Measurements from ENCODE around the gene UBE2R2.

Gene UBE2R2

DNA sequence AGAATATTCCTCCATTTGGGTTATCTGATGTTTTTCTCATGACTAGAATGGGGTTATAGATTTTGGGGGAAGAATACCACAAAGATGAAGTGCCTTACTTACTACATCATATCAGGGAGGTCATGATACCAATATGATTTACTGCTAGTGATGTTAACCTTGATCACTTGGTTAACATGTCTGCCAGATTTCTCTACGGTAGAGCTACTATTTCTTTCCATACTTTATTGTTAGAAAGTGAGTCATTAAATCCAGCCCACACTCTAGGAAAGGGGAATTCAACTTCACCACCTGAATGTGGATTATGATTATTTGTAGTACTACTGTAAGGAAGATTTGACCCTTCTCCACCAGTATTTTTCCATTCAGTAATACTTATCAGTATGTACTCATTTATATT, 64.7 kb downstream of the UBE2R2 start:
- no peak overlapping the region for H3K27ac ChIP-seq (ENCODE audit: low read depth, low read length)
- H3K36me3 ChIP-seq (ENCODE audit: control insufficient read depth, insufficient read depth, low read length), result no peaks in the 10 kb centered on the region
- H3K4me3 ChIP-seq (ENCODE audit: low read length), result no peak overlapping the region
- H3K9ac ChIP-seq (ENCODE audit: low read length), result no peak overlapping the region
- H3K27me3 ChIP-seq (ENCODE audit: control insufficient read depth, insufficient read depth, low read length), result no peaks in the 10 kb centered on the region
- peaks cover 7% of the 10 kb centered on the region for H3K4me1 ChIP-seq (ENCODE audit: control insufficient read depth, insufficient read depth, low read length)

DNA sequence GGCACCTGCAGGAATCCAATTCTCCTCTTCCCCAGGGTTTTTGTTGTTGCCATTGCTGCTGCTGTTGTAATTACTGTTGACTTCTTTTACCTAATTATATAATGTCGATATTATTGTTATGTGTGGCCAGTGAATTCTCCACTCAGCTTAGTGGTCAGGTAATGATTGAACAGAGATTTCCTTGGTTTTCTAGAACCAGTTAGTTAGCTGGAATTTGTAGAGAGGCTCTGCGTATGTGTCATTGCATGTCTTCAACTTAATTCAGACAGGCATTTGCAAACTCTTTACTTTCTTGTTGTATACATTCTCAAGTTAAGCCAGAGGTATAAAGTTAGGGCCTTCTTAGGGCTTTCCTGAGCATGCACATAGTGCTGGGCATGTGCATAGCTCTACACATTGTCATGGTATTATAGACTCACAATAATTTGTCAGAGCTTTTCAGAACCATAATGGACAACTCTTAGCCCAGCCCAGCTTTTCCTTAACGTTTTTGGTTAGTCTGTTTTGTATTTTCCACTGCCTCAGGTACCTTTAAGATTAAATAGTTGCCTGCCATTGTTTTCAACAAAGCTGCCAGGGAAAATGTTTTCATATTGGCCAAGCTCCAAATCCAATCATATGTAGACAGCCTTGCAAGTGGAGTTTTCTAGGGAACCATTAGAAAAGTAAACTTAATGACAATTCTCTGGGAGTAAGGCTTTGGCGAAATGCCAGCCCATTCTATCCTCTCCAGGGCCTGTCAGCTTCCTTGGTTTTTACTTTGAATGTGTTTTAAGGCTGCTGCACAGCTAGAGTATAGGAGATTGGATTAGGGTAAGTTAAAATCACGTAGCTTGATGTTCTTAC, 68.1 kb downstream of the UBE2R2 start:
- H3K4me1 ChIP-seq (ENCODE audit: control insufficient read depth, insufficient read depth, low read length), result peaks cover 7% of the 10 kb centered on the region
- H3K27ac ChIP-seq (ENCODE audit: low read depth, low read length), result no peak overlapping the region
- H3K27me3 ChIP-seq (ENCODE audit: control insufficient read depth, insufficient read depth, low read length), result no peaks in the 10 kb centered on the region
- no peaks in the 10 kb centered on the region for H3K36me3 ChIP-seq (ENCODE audit: control insufficient read depth, insufficient read depth, low read length)
- no peak overlapping the region for H3K9ac ChIP-seq (ENCODE audit: low read length)
- H3K4me3 ChIP-seq (ENCODE audit: low read length), result no peak overlapping the region

DNA sequence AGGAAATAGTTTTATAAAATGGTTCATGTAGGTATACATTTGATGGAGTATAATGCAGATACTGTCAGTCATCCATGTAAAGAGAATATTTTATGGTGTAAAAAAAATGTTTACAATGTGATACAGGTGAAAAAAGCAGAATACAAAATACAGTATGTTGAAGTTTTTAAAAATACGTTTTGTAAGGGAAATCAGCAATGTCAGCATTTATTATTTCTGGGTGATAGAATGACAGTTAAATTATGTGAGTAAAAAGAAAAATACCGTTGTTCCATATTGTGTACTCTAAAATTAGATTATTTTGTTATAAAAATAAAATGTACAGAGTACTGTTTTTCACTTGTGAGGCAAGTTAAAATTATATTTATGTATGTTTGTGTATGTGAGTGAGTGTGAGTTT, 69.0 kb downstream of the UBE2R2 start:
- Histone ChIP-seq H3K9ac (ENCODE audit: low read length) (no peak overlapping the region), H3K4me3 (ENCODE audit: low read length) (no peak overlapping the region), H3K4me1 (ENCODE audit: control insufficient read depth, insufficient read depth, low read length) (peaks cover 7% of the 10 kb centered on the region), H3K36me3 (ENCODE audit: control insufficient read depth, insufficient read depth, low read length) (no peaks in the 10 kb centered on the region), H3K27me3 (ENCODE audit: control insufficient read depth, insufficient read depth, low read length) (no peaks in the 10 kb centered on the region), H3K27ac (ENCODE audit: low read depth, low read length) (no peak overlapping the region)

DNA sequence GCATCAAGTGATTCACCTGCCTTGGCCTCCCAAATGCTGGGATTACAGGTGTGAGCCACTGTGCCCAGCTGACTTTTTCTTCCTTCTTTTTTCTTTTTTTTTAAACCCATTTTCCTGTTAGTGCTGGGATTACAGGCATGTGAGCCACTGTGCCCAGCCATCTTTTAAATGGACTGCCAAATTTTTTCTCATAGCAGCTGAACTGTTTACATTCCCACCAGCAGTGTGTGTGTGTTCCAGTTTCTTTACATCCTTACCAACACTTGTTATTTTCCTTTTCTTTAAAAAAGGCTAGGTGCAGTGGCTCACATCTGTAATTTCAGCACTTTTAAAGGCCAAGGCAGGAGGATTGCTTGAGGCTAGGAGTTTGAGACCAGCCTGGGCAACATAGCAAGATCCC, 76.9 kb downstream of the UBE2R2 start:
- no peak overlapping the region for H3K4me3 ChIP-seq (ENCODE audit: low read length)

DNA sequence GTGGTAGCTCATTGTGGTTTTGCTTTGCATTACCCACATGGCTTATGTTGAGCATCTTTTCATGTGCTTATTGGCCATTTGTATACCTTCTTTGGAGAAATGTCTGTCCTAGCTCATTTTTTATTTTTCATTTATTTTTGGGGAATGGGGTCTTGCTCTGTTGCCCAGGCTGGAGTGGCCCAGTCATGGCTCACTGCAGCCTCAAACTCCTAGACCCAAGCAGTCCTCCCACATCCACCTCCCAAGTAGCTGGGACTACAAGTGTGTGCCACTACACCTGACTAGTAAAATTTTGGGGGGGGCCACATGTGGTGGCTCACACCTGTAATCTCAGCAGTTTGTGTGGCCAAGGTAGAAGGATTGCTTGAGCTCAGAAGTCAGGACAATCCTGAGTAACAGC, 77.4 kb downstream of the UBE2R2 start:
- Histone ChIP-seq H3K4me3 (ENCODE audit: low read length) (no peak overlapping the region), H3K27me3 (ENCODE audit: control insufficient read depth, insufficient read depth, low read length) (no peaks in the 10 kb centered on the region), H3K27ac (ENCODE audit: low read depth, low read length) (no peak overlapping the region), H3K4me1 (ENCODE audit: control insufficient read depth, insufficient read depth, low read length) (no peaks in the 10 kb centered on the region), H3K9ac (ENCODE audit: low read length) (no peak overlapping the region), H3K36me3 (ENCODE audit: control insufficient read depth, insufficient read depth, low read length) (no peaks in the 10 kb centered on the region)

More for the DNA sequence above, 76.9 kb downstream of the UBE2R2 start:
- Histone ChIP-seq H3K36me3 (ENCODE audit: control insufficient read depth, insufficient read depth, low read length) (no peaks in the 10 kb centered on the region), H3K27ac (ENCODE audit: low read depth, low read length) (no peak overlapping the region), H3K4me1 (ENCODE audit: control insufficient read depth, insufficient read depth, low read length) (no peaks in the 10 kb centered on the region), H3K27me3 (ENCODE audit: control insufficient read depth, insufficient read depth, low read length) (no peaks in the 10 kb centered on the region), H3K9ac (ENCODE audit: low read length) (no peak overlapping the region)

DNA sequence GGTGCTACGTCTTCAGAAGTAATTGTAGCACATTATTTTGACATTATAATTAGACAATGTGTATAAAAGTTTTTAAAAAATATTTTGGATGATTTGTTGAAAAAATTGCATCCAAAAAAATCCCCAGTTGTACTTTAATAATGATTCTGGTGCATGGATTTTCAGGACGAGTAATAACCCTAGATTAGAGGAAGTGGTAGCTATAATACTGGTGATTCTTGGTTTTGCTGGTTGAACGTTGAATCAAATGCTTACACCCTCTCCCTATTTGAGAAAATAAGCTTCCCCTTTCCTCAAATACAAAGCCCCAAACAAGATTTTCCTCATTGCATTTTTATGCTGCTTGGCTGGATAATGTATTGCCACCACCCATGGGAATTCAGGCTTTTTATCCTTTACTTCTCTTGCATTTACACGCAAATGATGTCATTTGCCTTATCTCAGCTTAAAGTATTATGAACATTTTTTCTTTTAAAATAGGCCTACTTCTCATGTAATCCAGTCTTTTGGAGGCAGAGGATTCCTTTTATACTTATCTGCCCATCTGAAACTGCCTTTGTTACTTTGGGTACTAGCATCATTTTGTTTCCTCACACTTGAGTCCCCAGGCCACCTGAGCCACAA, 86.3 kb downstream of the UBE2R2 start:
- Histone ChIP-seq H3K9ac (ENCODE audit: low read length) (no peak overlapping the region), H3K27ac (ENCODE audit: low read depth, low read length) (no peak overlapping the region), H3K4me1 (ENCODE audit: control insufficient read depth, insufficient read depth, low read length) (no peaks in the 10 kb centered on the region), H3K27me3 (ENCODE audit: control insufficient read depth, insufficient read depth, low read length) (no peaks in the 10 kb centered on the region), H3K36me3 (ENCODE audit: control insufficient read depth, insufficient read depth, low read length) (peaks cover 14% of the 10 kb centered on the region), H3K4me3 (ENCODE audit: low read length) (no peak overlapping the region)

DNA sequence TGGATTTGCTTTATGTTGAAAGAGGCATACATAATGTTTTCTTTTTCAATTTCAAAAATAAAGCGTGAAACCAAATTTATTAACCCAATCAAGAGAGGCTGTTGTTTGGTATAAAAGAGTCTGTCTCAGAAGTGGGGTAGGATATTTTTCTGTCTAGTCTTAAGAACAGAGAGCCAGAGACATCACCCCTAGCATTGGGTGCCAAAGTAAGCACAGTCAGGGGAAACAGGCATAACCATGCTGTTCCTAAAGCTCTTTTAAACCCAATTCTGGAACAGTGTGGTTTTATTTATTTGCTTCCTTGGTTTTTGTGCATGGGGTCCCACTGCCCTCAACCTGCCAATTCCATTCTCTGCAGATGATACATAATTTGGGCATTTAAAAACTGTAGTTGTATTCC, 88.2 kb downstream of the UBE2R2 start:
- H3K36me3 ChIP-seq (ENCODE audit: control insufficient read depth, insufficient read depth, low read length), result peaks cover 14% of the 10 kb centered on the region
- H3K4me1 ChIP-seq (ENCODE audit: control insufficient read depth, insufficient read depth, low read length), result no peaks in the 10 kb centered on the region
- H3K27ac ChIP-seq (ENCODE audit: low read depth, low read length), result no peak overlapping the region

DNA sequence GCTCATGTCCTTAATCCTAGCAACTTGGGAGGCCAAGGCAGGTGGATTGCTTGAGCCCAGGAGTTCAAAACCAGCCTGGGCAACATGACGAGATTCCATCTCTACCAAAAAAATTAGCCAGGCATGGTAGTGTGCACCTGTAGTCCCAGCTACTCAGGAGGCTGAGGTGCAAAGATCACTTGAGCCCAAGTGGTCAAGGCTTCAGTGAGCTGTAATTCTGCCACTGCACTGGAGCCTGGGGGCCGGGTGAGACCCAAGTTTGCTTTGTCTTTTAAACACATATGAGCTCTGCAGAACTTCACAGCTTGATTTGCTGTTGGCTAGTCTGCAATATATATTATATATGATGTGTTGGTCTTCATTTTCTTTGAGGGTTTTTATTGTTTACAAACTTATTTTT, 89.8 kb downstream of the UBE2R2 start:
- H3K9ac ChIP-seq (ENCODE audit: low read length), result no peak overlapping the region
- no peak overlapping the region for H3K4me3 ChIP-seq (ENCODE audit: low read length)
- no peaks in the 10 kb centered on the region for H3K27me3 ChIP-seq (ENCODE audit: control insufficient read depth, insufficient read depth, low read length)
- peaks cover 10% of the 10 kb centered on the region for H3K36me3 ChIP-seq (ENCODE audit: control insufficient read depth, insufficient read depth, low read length)
- H3K4me1 ChIP-seq (ENCODE audit: control insufficient read depth, insufficient read depth, low read length), result no peaks in the 10 kb centered on the region
- no peak overlapping the region for H3K27ac ChIP-seq (ENCODE audit: low read depth, low read length)

More for the DNA sequence above, 88.2 kb downstream of the UBE2R2 start:
- H3K9ac ChIP-seq (ENCODE audit: low read length), result no peak overlapping the region
- no peaks in the 10 kb centered on the region for H3K27me3 ChIP-seq (ENCODE audit: control insufficient read depth, insufficient read depth, low read length)
- H3K4me3 ChIP-seq (ENCODE audit: low read length), result no peak overlapping the region

DNA sequence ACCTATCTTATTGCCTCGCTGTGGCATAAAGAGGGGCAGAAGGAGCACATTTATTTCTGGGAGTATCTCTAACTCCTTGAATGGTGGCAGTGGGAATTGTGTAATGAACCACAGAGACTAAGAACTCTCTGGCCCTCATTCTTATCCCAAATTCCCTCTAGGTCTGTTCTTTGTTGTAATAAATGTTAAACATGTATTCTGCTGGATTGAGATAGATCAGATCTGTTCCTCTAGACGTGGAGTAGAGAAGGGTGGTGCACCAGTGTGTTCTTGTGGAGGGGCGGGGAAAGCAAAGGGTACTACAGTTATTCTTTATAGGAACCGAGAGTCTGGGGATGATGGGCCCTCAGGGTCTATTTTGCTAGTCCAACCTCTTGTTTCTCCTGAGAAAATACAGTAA, 90.4 kb downstream of the UBE2R2 start:
- H3K36me3 ChIP-seq (ENCODE audit: control insufficient read depth, insufficient read depth, low read length), result peaks cover 10% of the 10 kb centered on the region
- no peak overlapping the region for H3K27ac ChIP-seq (ENCODE audit: low read depth, low read length)
- H3K4me1 ChIP-seq (ENCODE audit: control insufficient read depth, insufficient read depth, low read length), result no peaks in the 10 kb centered on the region
- H3K4me3 ChIP-seq (ENCODE audit: low read length), result no peak overlapping the region
- no peaks in the 10 kb centered on the region for H3K27me3 ChIP-seq (ENCODE audit: control insufficient read depth, insufficient read depth, low read length)
- no peak overlapping the region for H3K9ac ChIP-seq (ENCODE audit: low read length)

DNA sequence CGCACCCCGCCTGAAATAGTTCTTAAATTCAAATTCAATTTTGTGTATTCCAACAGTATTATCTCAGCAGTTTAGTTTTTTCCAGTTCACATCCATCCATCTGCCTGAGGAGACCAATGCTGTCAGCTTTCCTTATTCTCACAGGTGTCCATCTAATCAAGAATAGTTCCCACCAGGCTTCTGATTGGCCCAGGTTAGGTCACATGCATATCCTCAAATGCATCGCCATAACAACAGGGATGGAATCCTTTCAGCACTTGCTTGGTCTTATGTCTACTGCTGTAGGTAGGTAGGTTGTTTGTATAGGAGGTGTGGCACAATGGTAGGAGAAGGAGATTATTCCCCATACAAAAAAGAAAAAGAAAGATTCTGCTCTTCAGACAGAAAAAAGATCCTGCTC, 91.2 kb downstream of the UBE2R2 start:
- H3K27me3 ChIP-seq (ENCODE audit: control insufficient read depth, insufficient read depth, low read length), result no peaks in the 10 kb centered on the region
- H3K4me3 ChIP-seq (ENCODE audit: low read length), result no peak overlapping the region
- H3K9ac ChIP-seq (ENCODE audit: low read length), result no peak overlapping the region
- no peak overlapping the region for H3K27ac ChIP-seq (ENCODE audit: low read depth, low read length)
- H3K36me3 ChIP-seq (ENCODE audit: control insufficient read depth, insufficient read depth, low read length), result peaks cover 10% of the 10 kb centered on the region
- no peaks in the 10 kb centered on the region for H3K4me1 ChIP-seq (ENCODE audit: control insufficient read depth, insufficient read depth, low read length)

DNA sequence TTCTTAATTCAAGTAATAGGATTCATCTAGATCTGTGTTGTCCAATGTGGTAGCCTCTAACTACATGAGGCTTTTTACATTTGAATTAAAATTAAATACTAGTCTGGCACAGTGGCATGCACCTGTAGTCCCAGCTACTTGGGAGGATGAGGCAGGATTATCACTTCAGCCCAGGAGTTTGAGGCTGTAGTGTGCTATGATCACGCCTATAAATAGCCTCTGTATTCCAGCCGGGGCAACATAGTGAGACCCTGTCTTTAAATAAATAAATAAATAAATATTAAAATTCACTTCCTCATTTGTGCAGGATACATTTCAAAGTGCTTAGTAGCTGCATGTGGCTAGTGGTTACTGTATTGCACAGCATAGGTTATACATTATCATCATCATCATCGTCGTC, 91.8 kb downstream of the UBE2R2 start:
- Histone ChIP-seq H3K4me1 (ENCODE audit: control insufficient read depth, insufficient read depth, low read length) (no peaks in the 10 kb centered on the region), H3K27ac (ENCODE audit: low read depth, low read length) (no peak overlapping the region)

DNA sequence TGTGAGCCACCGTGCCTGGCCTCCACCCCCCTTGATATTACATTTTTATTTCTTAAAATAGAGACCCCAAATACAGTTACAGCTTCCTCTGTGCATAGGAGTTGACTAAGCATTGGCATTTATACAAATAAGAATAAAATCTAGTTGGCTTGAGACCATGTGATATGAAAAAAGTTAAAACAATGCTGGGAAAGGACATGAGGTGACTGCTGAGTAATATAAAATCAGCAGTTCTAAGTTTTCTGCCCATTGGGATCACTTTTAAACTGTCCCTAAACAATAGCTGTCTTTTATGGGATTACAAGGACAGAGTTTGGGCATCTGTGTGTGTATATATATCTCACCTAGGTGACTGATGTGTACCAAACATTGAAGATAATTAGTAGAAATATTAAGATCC, 96.6 kb downstream of the UBE2R2 start:
- H3K4me3 ChIP-seq (ENCODE audit: low read length), result no peak overlapping the region
- H3K9ac ChIP-seq (ENCODE audit: low read length), result no peak overlapping the region
- peaks cover 14% of the 10 kb centered on the region for H3K36me3 ChIP-seq (ENCODE audit: control insufficient read depth, insufficient read depth, low read length)
- H3K4me1 ChIP-seq (ENCODE audit: control insufficient read depth, insufficient read depth, low read length), result no peaks in the 10 kb centered on the region
- no peak overlapping the region for H3K27ac ChIP-seq (ENCODE audit: low read depth, low read length)
- H3K27me3 ChIP-seq (ENCODE audit: control insufficient read depth, insufficient read depth, low read length), result no peaks in the 10 kb centered on the region

More for the DNA sequence above, 91.8 kb downstream of the UBE2R2 start:
- peaks cover 4% of the 10 kb centered on the region for H3K36me3 ChIP-seq (ENCODE audit: control insufficient read depth, insufficient read depth, low read length)
- no peaks in the 10 kb centered on the region for H3K27me3 ChIP-seq (ENCODE audit: control insufficient read depth, insufficient read depth, low read length)
- H3K4me3 ChIP-seq (ENCODE audit: low read length), result no peak overlapping the region
- no peak overlapping the region for H3K9ac ChIP-seq (ENCODE audit: low read length)

All from rectal smooth muscle tissue (tissue), 1 donor.